HEK293 (cell line): ENCODE results near the gene AP3B1.

Source experiments
- GFI1B ChIP-seq: fragments of 450-650 bp; formaldehyde crosslinking; IDR thresholded peaks from 2 replicates; pipeline ENCODE4 v1.5.1; 2016; ENCODE audit warnings: missing biosample characterization, missing genetic modification characterization
- INSM2 ChIP-seq: fragments of 450-650 bp; formaldehyde crosslinking; IDR thresholded peaks from 2 replicates; pipeline ENCODE4 v1.5.1; 2016; ENCODE audit warnings: missing biosample characterization, missing genetic modification characterization
- KLF16 ChIP-seq: fragments of 450-650 bp; formaldehyde crosslinking; IDR thresholded peaks from 2 replicates; pipeline ENCODE4 v1.5.1; 2017; ENCODE audit warnings: missing biosample characterization, missing genetic modification characterization
- PATZ1 ChIP-seq: fragments of 450-650 bp; formaldehyde crosslinking; IDR thresholded peaks from 2 replicates; pipeline ENCODE4 v1.5.1; 2016; ENCODE audit warnings: missing biosample characterization, missing genetic modification characterization
- PRDM10 ChIP-seq: fragments of 450-650 bp; formaldehyde crosslinking; IDR thresholded peaks from 2 replicates; pipeline ENCODE4 v1.5.1; 2016; ENCODE audit warnings: missing biosample characterization, missing genetic modification characterization
- RBAK ChIP-seq: fragments of 450-650 bp; formaldehyde crosslinking; IDR thresholded peaks from 2 replicates; pipeline ENCODE4 v1.5.1; 2016; ENCODE audit warnings: missing biosample characterization, missing genetic modification characterization
- SETDB1 ChIP-seq: IDR thresholded peaks from one replicate; pipeline ENCODE4 v1.6.1; 2017; ENCODE audit warnings: mild to moderate bottlenecking, low read length, moderate library complexity, mixed read lengths; ENCODE audit not compliant: insufficient read length
- SP3 ChIP-seq: fragments of 450-650 bp; formaldehyde crosslinking; IDR thresholded peaks from 2 replicates; pipeline ENCODE4 v1.5.1; 2016; ENCODE audit warnings: missing biosample characterization, missing genetic modification characterization
- TCF7L2 ChIP-seq: IDR thresholded peaks from 2 replicates; pipeline ENCODE4 v1.6.1; 2011; ENCODE audit warnings: low read depth, mild to moderate bottlenecking, inconsistent platforms, low read length, moderate library complexity, borderline replicate concordance
- WT1 ChIP-seq: fragments of 450-650 bp; formaldehyde crosslinking; IDR thresholded peaks from 2 replicates; pipeline ENCODE4 v1.5.1; 2016; ENCODE audit warnings: missing biosample characterization, missing genetic modification characterization
- YY1 ChIP-seq: fragments of 450-650 bp; formaldehyde crosslinking; IDR thresholded peaks from 2 replicates; pipeline ENCODE4 v1.5.1; 2018; ENCODE audit warnings: missing biosample characterization, missing genetic modification characterization
- ZFHX2 ChIP-seq: fragments of 450-650 bp; formaldehyde crosslinking; conservative IDR thresholded peaks from 2 replicates; pipeline ENCODE4 v1.5.1; 2016; ENCODE audit warnings: missing biosample characterization, missing genetic modification characterization
- ZFP37 ChIP-seq: fragments of 450-650 bp; formaldehyde crosslinking; IDR thresholded peaks from 2 replicates; pipeline ENCODE4 v1.5.1; 2016; ENCODE audit warnings: missing biosample characterization, missing genetic modification characterization
- ZNF140 ChIP-seq: fragments of 450-650 bp; formaldehyde crosslinking; IDR thresholded peaks from 2 replicates; pipeline ENCODE4 v1.5.1; 2016; ENCODE audit warnings: missing biosample characterization, missing genetic modification characterization
- ZNF148 ChIP-seq: fragments of 450-650 bp; formaldehyde crosslinking; IDR thresholded peaks from 2 replicates; pipeline ENCODE4 v1.5.0; 2017; ENCODE audit warnings: missing biosample characterization, missing genetic modification characterization, borderline replicate concordance
- ZNF174 ChIP-seq: fragments of 450-650 bp; formaldehyde crosslinking; IDR thresholded peaks from 2 replicates; pipeline ENCODE4 v1.5.0; 2017; ENCODE audit warnings: missing biosample characterization, mild to moderate bottlenecking, missing genetic modification characterization
- ZNF18 ChIP-seq: fragments of 450-650 bp; formaldehyde crosslinking; IDR thresholded peaks from 2 replicates; pipeline ENCODE4 v1.5.1; 2016; ENCODE audit warnings: missing biosample characterization, missing genetic modification characterization
- ZNF214 ChIP-seq: fragments of 450-650 bp; formaldehyde crosslinking; IDR thresholded peaks from 2 replicates; pipeline ENCODE4 v1.5.1; 2017; ENCODE audit warnings: missing biosample characterization, mild to moderate bottlenecking, missing genetic modification characterization, borderline replicate concordance
- ZNF274 ChIP-seq, 2 experiments: fragments of 200-500 bp in 1 of 2; fragments of 450-650 bp in 1 of 2; sonication (Bioruptor generic) in 1 of 2; formaldehyde crosslinking in 1 of 2; IDR thresholded peaks; 2 replicates each; pipeline versions ENCODE4 v1.5.1 to v1.6.1; 2014 to 2016; ENCODE audit warnings: borderline replicate concordance in 1 of 2, inconsistent platforms in 1 of 2, low read length in 1 of 2, missing biosample characterization in 1 of 2, missing genetic modification characterization in 1 of 2
- ZNF37A ChIP-seq: fragments of 450-650 bp; IDR thresholded peaks from 2 replicates; pipeline ENCODE4 v1.5.1; 2018; ENCODE audit warnings: missing biosample characterization, missing genetic modification characterization
- ZNF433 ChIP-seq: fragments of 450-650 bp; formaldehyde crosslinking; IDR thresholded peaks from 2 replicates; pipeline ENCODE4 v1.5.1; 2016; ENCODE audit warnings: missing biosample characterization, missing genetic modification characterization, low read depth
- ZNF488 ChIP-seq: fragments of 450-650 bp; formaldehyde crosslinking; IDR thresholded peaks from 2 replicates; pipeline ENCODE4 v1.5.1; 2016; ENCODE audit warnings: missing biosample characterization, missing genetic modification characterization
- ZNF549 ChIP-seq: fragments of 450-650 bp; IDR thresholded peaks from 2 replicates; pipeline ENCODE4 v1.5.1; 2018; ENCODE audit warnings: missing biosample characterization, missing genetic modification characterization, mild to moderate bottlenecking, inconsistent platforms, moderate library complexity
- ZNF585B ChIP-seq: fragments of 450-650 bp; formaldehyde crosslinking; IDR thresholded peaks from 2 replicates; pipeline ENCODE4 v1.5.1; 2016; ENCODE audit warnings: missing biosample characterization, missing genetic modification characterization
- ZNF610 ChIP-seq: fragments of 450-650 bp; formaldehyde crosslinking; IDR thresholded peaks from 2 replicates; pipeline ENCODE4 v1.5.1; 2016; ENCODE audit warnings: missing biosample characterization, missing genetic modification characterization, borderline replicate concordance
- ZNF777 ChIP-seq: fragments of 450-650 bp; formaldehyde crosslinking; IDR thresholded peaks from 2 replicates; pipeline ENCODE4 v1.5.1; 2017; ENCODE audit warnings: missing biosample characterization, missing genetic modification characterization, borderline replicate concordance
- ZSCAN23 ChIP-seq: fragments of 450-650 bp; formaldehyde crosslinking; IDR thresholded peaks from 2 replicates; pipeline ENCODE4 v1.5.1; 2016; ENCODE audit warnings: missing biosample characterization, missing genetic modification characterization

AP3B1 gene

GRCh38 chr5:77957931-77958521 lies 336.5 kb downstream of the AP3B1 start (continued):
- TF ChIP-seq ZNF610 (tag by site-specific recombination) = no peak
- TF ChIP-seq ZSCAN23 (tag by site-specific recombination) = no peak
- no peak for TF ChIP-seq ZNF37A (tag by site-specific recombination)
- TF ChIP-seq WT1 (tag by site-specific recombination) = peak; percentile 99
- TF ChIP-seq GFI1B (tag by site-specific recombination) = 0 out of 2 replicates have a peak, but pooled peaks have one; percentile 34
- TF ChIP-seq ZNF140 = no peak
- no peak for TF ChIP-seq ZNF433 (tag by site-specific recombination)
- no peak for TF ChIP-seq ZFP37 (tag by site-specific recombination)
- TF ChIP-seq INSM2 (tag by site-specific recombination) = peak; percentile 75
- no peak for TF ChIP-seq ZNF549 (tag by site-specific recombination)
- TF ChIP-seq ZNF174 = no peak
- TF ChIP-seq TCF7L2 = peak; percentile 96; the same call in 1 of the 2 replicates
- TF ChIP-seq ZNF18 (tag by site-specific recombination) = peak; percentile 69
- TF ChIP-seq SETDB1 = no peak
- TF ChIP-seq ZNF214 (tag by site-specific recombination) = no peak
- TF ChIP-seq KLF16 = no peak
- TF ChIP-seq PATZ1 (tag by site-specific recombination) = no peak
- TF ChIP-seq PRDM10 = no peak
- TF ChIP-seq ZNF777 (tag by site-specific recombination) = no peak
- no peak for TF ChIP-seq ZNF274 (IDR thresholded peaks at IDR 0.05; ENCODE audit: low read length)
- TF ChIP-seq ZNF274 (tag by site-specific recombination; IDR thresholded peaks at IDR 0.05; ENCODE audit: borderline replicate concordance) = no peak
- TF ChIP-seq ZNF148 (tag by site-specific recombination) = no peak
- peak; percentile 32 for TF ChIP-seq ZFHX2 (tag by site-specific recombination)
- TF ChIP-seq ZNF585B (tag by site-specific recombination) = no peak
- TF ChIP-seq ZNF488 = peak; percentile 93
- TF ChIP-seq YY1 (tag by site-specific recombination) = peak; percentile 59; the same call in 1 of the 2 replicates
- TF ChIP-seq SP3 = no peak
- no peak for TF ChIP-seq RBAK (tag by site-specific recombination)
